ENCODE results near the gene MINAR1.

- TF ChIP-seq CTCF (conservative IDR thresholded peaks at IDR 0.05 in 1 of 2, IDR thresholded peaks at IDR 0.05 in 1 of 2; ENCODE audit: extremely low read depth in 1 of 2, insufficient read depth in 1 of 2, low read depth in 1 of 2, low read length in 2 of 2) (no peak), EZH2 (IDR thresholded peaks at IDR 0.05; ENCODE audit: borderline replicate concordance, low read length) (no peak)
These were observed 25.9 kb upstream of the MINAR1 start for GRCh38 chr15:79406210-79406609.
